ENCODE data around the gene LLGL1. TPM values are rescaled to one million over a fixed set of nuclear protein-coding genes. Genes with fewer than 3 reads are reported as not detected.

Gene LLGL1
- total RNA-seq, 6 experiments from 2014 or later: 38.0 to 50.8 (median 41.0) TPM

DNA sequence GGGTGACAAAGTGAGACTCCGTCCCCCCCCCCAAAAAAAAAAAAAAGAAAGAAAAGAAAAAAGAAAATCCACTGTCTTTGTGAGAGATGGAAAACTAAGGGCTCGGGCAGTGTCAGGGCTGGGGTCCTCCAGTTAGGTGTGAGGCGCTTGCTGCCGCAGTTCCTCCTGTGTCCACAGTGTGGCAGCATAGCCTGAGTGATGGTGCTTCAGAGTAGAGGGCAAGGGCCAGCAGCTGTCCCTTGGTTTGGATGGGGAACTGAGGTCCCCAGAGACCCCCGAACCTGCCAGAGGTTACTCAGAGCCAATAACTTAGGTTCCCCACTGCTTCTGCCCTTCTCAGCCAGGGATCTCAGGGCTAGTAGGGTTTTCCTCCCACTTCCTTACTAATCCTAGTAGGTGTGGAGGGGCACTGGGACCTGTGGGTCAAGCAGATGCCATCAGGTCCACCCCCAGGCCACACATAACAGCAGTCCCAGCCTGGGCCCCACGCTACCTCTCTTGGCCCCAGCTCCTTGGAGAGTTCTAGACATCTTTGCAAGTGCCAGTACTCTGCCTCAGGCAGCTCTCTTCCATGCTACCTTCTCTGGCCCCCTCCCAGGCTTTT, 7.9 kb upstream of the LLGL1 start:
- Mint-ChIP-seq H3K27ac (no peak overlapping the region), H3K4me1 (ENCODE audit: low read depth) (peaks cover 26% of the 10 kb centered on the region), H3K4me3 (no peak overlapping the region), H3K27me3 (ENCODE audit: insufficient read depth) (no peaks in the 10 kb centered on the region; the same call in none of the 2 replicates), H3K9me3 (no peaks in the 10 kb centered on the region), H3K36me3 (ENCODE audit: low read depth) (no peaks in the 10 kb centered on the region)
- DNase-seq: peak; percentile 42
- TF ChIP-seq CTCF (IDR thresholded peaks at IDR 0.05): peak; percentile 92

- DNase-seq: peak; percentile 45
- Mint-ChIP-seq H3K4me1 (ENCODE audit: low read depth) (peaks cover 26% of the 10 kb centered on the region), H3K9me3 (no peaks in the 10 kb centered on the region), H3K27me3 (ENCODE audit: insufficient read depth) (no peaks in the 10 kb centered on the region; the same call in none of the 2 replicates), H3K27ac (peak overlapping the region; percentile 62), H3K4me3 (no peak overlapping the region), H3K36me3 (ENCODE audit: low read depth) (no peaks in the 10 kb centered on the region)
- TF ChIP-seq CTCF (IDR thresholded peaks at IDR 0.05): no peak
These were observed 6.5 kb upstream of the LLGL1 start for GRCh38 chr17:18218756-18219415.

- no peak overlapping the region for H3K27ac Mint-ChIP-seq
- DNase-seq: no peak
- peaks cover 6% of the 10 kb centered on the region for H3K36me3 Mint-ChIP-seq (ENCODE audit: low read depth)
- TF ChIP-seq CTCF (IDR thresholded peaks at IDR 0.05): no peak
- H3K9me3 Mint-ChIP-seq: no peaks in the 10 kb centered on the region
- no peak overlapping the region for H3K4me3 Mint-ChIP-seq
- no peaks in the 10 kb centered on the region; the same call in none of the 2 replicates for H3K27me3 Mint-ChIP-seq (ENCODE audit: insufficient read depth)
- H3K4me1 Mint-ChIP-seq (ENCODE audit: low read depth): peaks cover 57% of the 10 kb centered on the region
These were observed 1.4 kb upstream of the LLGL1 start for GRCh38 chr17:18224053-18224386.

GRCh38 chr17:18224387-18225120, 881 bp upstream of the LLGL1 start:
- no peaks in the 10 kb centered on the region; the same call in 1 of the 2 replicates for H3K27me3 Mint-ChIP-seq (ENCODE audit: insufficient read depth)
- no peaks in the 10 kb centered on the region for H3K9me3 Mint-ChIP-seq
- peak overlapping the region; percentile 86 for H3K27ac Mint-ChIP-seq
- peaks cover 6% of the 10 kb centered on the region for H3K36me3 Mint-ChIP-seq (ENCODE audit: low read depth)
- H3K4me3 Mint-ChIP-seq: peak overlapping the region; percentile 83
- peaks cover 53% of the 10 kb centered on the region for H3K4me1 Mint-ChIP-seq (ENCODE audit: low read depth)
- no peak for TF ChIP-seq CTCF (IDR thresholded peaks at IDR 0.05)
- no peak for DNase-seq

DNA sequence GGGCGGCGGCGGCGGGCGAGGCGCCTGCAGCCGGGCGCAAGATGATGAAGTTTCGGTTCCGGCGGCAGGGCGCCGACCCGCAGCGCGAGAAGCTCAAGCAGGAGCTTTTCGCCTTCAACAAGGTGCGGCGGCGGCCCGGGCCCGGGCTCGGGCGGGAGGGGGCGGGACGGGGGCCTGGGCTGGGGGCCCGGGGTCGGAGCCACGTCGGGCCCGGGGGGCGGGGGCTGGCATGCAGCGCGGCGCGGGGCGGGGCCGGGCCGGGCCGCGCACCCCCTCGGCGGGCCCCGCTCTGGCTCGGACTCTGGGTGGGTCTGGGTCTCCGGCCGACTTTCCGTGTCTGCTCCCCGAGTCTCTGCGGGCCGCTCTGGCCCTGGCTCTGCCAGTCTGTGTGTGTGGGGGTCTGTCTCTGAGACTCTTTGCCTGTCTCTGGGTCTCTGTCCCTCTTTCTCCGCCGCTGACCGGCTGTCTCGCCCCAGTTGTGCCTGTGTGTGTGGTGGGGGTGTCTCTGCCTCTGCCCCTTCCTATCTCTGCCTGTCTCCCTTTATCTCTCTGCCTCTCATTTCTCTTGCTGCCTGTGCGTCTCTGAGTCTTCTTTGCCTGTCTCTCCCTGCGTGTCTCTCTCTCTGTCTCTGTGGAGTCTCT, 328 bp downstream of the LLGL1 start:
- H3K4me3 Mint-ChIP-seq: peak overlapping the region; percentile 98
- DNase-seq: no peak
- no peak for TF ChIP-seq CTCF (IDR thresholded peaks at IDR 0.05)
- no peaks in the 10 kb centered on the region for H3K9me3 Mint-ChIP-seq
- peaks cover 49% of the 10 kb centered on the region for H3K4me1 Mint-ChIP-seq (ENCODE audit: low read depth)
- peaks cover 6% of the 10 kb centered on the region for H3K36me3 Mint-ChIP-seq (ENCODE audit: low read depth)
- no peaks in the 10 kb centered on the region; the same call in 1 of the 2 replicates for H3K27me3 Mint-ChIP-seq (ENCODE audit: insufficient read depth)
- H3K27ac Mint-ChIP-seq: peak overlapping the region; percentile 91

Data from HFFc6 (cell line).